ENCODE data around the gene EZR. TPM values are rescaled to one million over a fixed set of nuclear protein-coding genes. Genes with fewer than 3 reads are reported as not detected.

EZR gene
- total and polyA plus RNA-seq, 2 of the 13 experiments (the other 11 are each of a cell fraction or from before 2014, with no cell fraction given) = 34.7 to 60.3 TPM

DNA sequence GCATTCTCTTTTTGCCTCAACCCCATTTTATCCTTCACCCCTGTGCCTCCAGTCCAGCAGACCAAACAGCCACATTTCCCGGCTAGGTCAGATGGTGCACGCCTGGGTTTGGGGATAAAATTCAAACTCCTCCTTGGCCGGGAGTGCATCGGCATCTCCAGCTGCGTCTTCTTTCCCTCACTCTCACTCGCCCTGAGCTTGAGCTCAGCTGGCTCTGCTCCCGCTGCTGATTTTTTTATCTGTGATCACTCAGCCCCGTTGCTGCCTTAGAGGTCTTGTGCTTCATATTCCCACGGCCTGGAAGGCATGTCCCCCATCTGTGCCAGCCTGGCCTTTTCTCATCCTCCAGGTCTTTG is 6.8 kb upstream of the EZR start:
- H3K27ac ChIP-seq (ENCODE audit: extremely low read length, insufficient read depth, low read length) = no peak overlapping the region
- H3K79me2 ChIP-seq (ENCODE audit: insufficient read depth, low read length) = no peaks in the 10 kb centered on the region
- H3K27me3 ChIP-seq (ENCODE audit: control insufficient read depth in 1 of 2, insufficient read depth in 2 of 2, low read length in 2 of 2) = peaks cover 0 to 7% of the 10 kb centered on the region in 2 experiments; a peak in 2 of 5 replicates
- POLR2A ChIA-PET = no interaction called here
- H3K9ac ChIP-seq (ENCODE audit: insufficient read depth, low read depth, low read length) = no peak overlapping the region
- intact Hi-C loops (cut with micrococcal nuclease; ENCODE audit: unreplicated experiment) = no loop called here
- CTCF ChIA-PET (ENCODE audit: low intra/inter-chr PET ratio, low total read pairs) = no interaction called here
- peak overlapping the region; percentile 56 for H3K4me2 ChIP-seq (ENCODE audit: low read depth, low read length)
- H2AFZ ChIP-seq (ENCODE audit: low read length) = peak overlapping the region; percentile 24
- FAIRE-seq (no peak), DNase-seq (ENCODE audit: low spot score) (no peak), ATAC-seq (peak; percentile 34)
- TF ChIP-seq ZNF333 (CRISPR knock-in tag; IDR thresholded peaks at IDR 0.05; ENCODE audit: borderline replicate concordance) (0 out of 2 replicates have a peak, but pooled peaks have one; percentile 59), ADNP (CRISPR knock-in tag; IDR thresholded peaks at IDR 0.05) (no peak), ZNF430 (CRISPR knock-in tag; IDR thresholded peaks at IDR 0.05) (0 out of 2 replicates have a peak, but pooled peaks have one; percentile 25), SALL1 (CRISPR knock-in tag; IDR thresholded peaks at IDR 0.05) (0 out of 2 replicates have a peak, but pooled peaks have one; percentile 5), ZFYVE20 (CRISPR knock-in tag; IDR thresholded peaks at IDR 0.05; ENCODE audit: borderline replicate concordance, low read depth) (no peak), TAF15 (IDR thresholded peaks at IDR 0.05; ENCODE audit: low read depth, low read length, poor library complexity, severe bottlenecking) (no peak), DMAP1 (CRISPR knock-in tag; IDR thresholded peaks at IDR 0.05) (no peak), RXRA (CRISPR knock-in tag; IDR thresholded peaks at IDR 0.05) (no peak), SNAPC2 (CRISPR knock-in tag; IDR thresholded peaks at IDR 0.05) (no peak), CBX2 (IDR thresholded peaks at IDR 0.05; ENCODE audit: low read depth, low read length) (no peak), CBX2 (CRISPR knock-in tag; IDR thresholded peaks at IDR 0.05; ENCODE audit: low read depth) (no peak), ZNF432 (CRISPR knock-in tag; IDR thresholded peaks at IDR 0.05; ENCODE audit: borderline replicate concordance) (no peak), ATF7 (IDR thresholded peaks at IDR 0.05) (no peak), ATF7 (CRISPR knock-in tag; IDR thresholded peaks at IDR 0.05) (no peak), ZNF335 (CRISPR knock-in tag; IDR thresholded peaks at IDR 0.05) (no peak), RCOR2 (CRISPR knock-in tag; IDR thresholded peaks at IDR 0.05) (no peak)
- TF ChIP-seq, protein P1, sequence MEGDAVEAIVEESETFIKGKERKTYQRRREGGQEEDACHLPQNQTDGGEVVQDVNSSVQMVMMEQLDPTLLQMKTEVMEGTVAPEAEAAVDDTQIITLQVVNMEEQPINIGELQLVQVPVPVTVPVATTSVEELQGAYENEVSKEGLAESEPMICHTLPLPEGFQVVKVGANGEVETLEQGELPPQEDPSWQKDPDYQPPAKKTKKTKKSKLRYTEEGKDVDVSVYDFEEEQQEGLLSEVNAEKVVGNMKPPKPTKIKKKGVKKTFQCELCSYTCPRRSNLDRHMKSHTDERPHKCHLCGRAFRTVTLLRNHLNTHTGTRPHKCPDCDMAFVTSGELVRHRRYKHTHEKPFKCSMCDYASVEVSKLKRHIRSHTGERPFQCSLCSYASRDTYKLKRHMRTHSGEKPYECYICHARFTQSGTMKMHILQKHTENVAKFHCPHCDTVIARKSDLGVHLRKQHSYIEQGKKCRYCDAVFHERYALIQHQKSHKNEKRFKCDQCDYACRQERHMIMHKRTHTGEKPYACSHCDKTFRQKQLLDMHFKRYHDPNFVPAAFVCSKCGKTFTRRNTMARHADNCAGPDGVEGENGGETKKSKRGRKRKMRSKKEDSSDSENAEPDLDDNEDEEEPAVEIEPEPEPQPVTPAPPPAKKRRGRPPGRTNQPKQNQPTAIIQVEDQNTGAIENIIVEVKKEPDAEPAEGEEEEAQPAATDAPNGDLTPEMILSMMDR (CRISPR knock-in tag; IDR thresholded peaks at IDR 0.05) = no peak
- TF ChIP-seq, protein P2, sequence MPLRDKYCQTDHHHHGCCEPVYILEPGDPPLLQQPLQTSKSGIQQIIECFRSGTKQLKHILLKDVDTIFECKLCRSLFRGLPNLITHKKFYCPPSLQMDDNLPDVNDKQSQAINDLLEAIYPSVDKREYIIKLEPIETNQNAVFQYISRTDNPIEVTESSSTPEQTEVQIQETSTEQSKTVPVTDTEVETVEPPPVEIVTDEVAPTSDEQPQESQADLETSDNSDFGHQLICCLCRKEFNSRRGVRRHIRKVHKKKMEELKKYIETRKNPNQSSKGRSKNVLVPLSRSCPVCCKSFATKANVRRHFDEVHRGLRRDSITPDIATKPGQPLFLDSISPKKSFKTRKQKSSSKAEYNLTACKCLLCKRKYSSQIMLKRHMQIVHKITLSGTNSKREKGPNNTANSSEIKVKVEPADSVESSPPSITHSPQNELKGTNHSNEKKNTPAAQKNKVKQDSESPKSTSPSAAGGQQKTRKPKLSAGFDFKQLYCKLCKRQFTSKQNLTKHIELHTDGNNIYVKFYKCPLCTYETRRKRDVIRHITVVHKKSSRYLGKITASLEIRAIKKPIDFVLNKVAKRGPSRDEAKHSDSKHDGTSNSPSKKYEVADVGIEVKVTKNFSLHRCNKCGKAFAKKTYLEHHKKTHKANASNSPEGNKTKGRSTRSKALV (CRISPR knock-in tag; IDR thresholded peaks at IDR 0.05) = no peak
- in situ Hi-C loops (cut with HindIII; ENCODE audit: extremely low pct_ligation_motif_present, low pct_unique_long_range_greater_than_20kb) = no loop called here
- no TSS peak for BruUV-seq (replicated peaks)
- no peaks in the 10 kb centered on the region for H3K9me3 ChIP-seq (ENCODE audit: low read length)
- WGBS (ENCODE audit: low lambda C conversion rate) = 43% methylated on average over 9 of the region's 9 CpGs
- H3K36me3 ChIP-seq (replicated peaks in 1 of 2; ENCODE audit: control insufficient read depth in 1 of 2, insufficient read depth in 2 of 2, low read length in 2 of 2) = no peaks in the 10 kb centered on the region
- H3K4me3 ChIP-seq (replicated peaks in 1 of 3; ENCODE audit: insufficient read depth in 1 of 3, low read depth in 2 of 3, low read length in 3 of 3) = peak overlapping the region in 1 of 3 experiments; percentile 8; a peak in 1 of 6 replicates
- no peaks in the 10 kb centered on the region for H4K20me1 ChIP-seq (ENCODE audit: insufficient read depth, low read length)
- H3K4me1 ChIP-seq (ENCODE audit: insufficient read depth, low read length) = peaks cover 26% of the 10 kb centered on the region
